ENCODE data around the gene C19orf85.
A peak's percentile ranks its signal among the peaks of the same experiment; 100 is the strongest.

GRCh38 chr19:55451965-55452748 lies 12.4 kb downstream of the C19orf85 start:
- TF ChIP-seq GABPA (IDR thresholded peaks at IDR 0.05; ENCODE audit: low read depth) (no peak), CTCF (IDR thresholded peaks at IDR 0.05; ENCODE audit: insufficient read depth, low read length) (no peak), POLR2AphosphoS5 (IDR thresholded peaks at IDR 0.05; ENCODE audit: low read depth) (0 out of 2 replicates have a peak, but pooled peaks have one; percentile 12)
